SK-N-SH treated with all-trans-retinoic acid at 6 μM for 48 hours (cell line): Measurements from ENCODE around the gene CAPRIN2.

ENCODE experiments used
- ATAC-seq: fragments of 200-7000 bp; cut with Tn5 transposase; 3 replicates; pipeline ENCODE4 v1.9.1; 2020; ENCODE audit warnings: mild to moderate bottlenecking, moderate library complexity
- BACH2 ChIP-seq: fragments of 250-450 bp; sonication (Bioruptor Pico); IDR thresholded peaks from 2 replicates; pipeline ENCODE4 v1.9.0; 2021; ENCODE audit warnings: mild to moderate bottlenecking, borderline replicate concordance
- CSDC2 ChIP-seq: fragments of 250-450 bp; sonication (Bioruptor Pico); IDR thresholded peaks from 2 replicates; pipeline ENCODE4 v1.5.0; 2020; ENCODE audit warnings: mild to moderate bottlenecking, moderate library complexity
- CSRNP3 ChIP-seq: fragments of 250-450 bp; sonication (Bioruptor Pico); IDR thresholded peaks from 2 replicates; pipeline ENCODE4 v1.5.1; 2021; ENCODE audit warnings: mild to moderate bottlenecking, moderate library complexity
- ESRRG ChIP-seq: fragments of 250-450 bp; sonication (Bioruptor Pico); IDR thresholded peaks from 2 replicates; pipeline ENCODE4 v1.6.1; 2021; ENCODE audit warnings: mild to moderate bottlenecking
- GLIS3 ChIP-seq: fragments of 250-450 bp; sonication (Bioruptor Pico); IDR thresholded peaks from 2 replicates; pipeline ENCODE4 v1.5.0; 2020; ENCODE audit warnings: mild to moderate bottlenecking, moderate library complexity
- ISL1 ChIP-seq: fragments of 250-450 bp; sonication (Bioruptor Pico); IDR thresholded peaks from 2 replicates; pipeline ENCODE4 v2.1.2; 2022; ENCODE audit warnings: mild to moderate bottlenecking, moderate library complexity
- POU6F1 ChIP-seq: fragments of 250-450 bp; sonication (Bioruptor Pico); IDR thresholded peaks from 2 replicates; pipeline ENCODE4 v1.8.0; 2021; ENCODE audit warnings: low read depth, mild to moderate bottlenecking, moderate library complexity, borderline replicate concordance
- SNAI2 ChIP-seq: fragments of 250-450 bp; sonication (Bioruptor Pico); IDR thresholded peaks from 2 replicates; pipeline ENCODE4 v1.5.0; 2020; ENCODE audit warnings: mild to moderate bottlenecking, moderate library complexity
- TCF4 ChIP-seq: fragments of 250-450 bp; sonication (Bioruptor Pico); IDR thresholded peaks from 2 replicates; pipeline ENCODE4 v1.8.0; 2021; ENCODE audit warnings: mild to moderate bottlenecking, moderate library complexity, borderline replicate concordance
- TOX ChIP-seq: fragments of 250-450 bp; sonication (Bioruptor Pico); IDR thresholded peaks from 2 replicates; pipeline ENCODE4 v1.8.0; 2021; ENCODE audit warnings: mild to moderate bottlenecking, moderate library complexity, borderline replicate concordance
- ZFP30 ChIP-seq: fragments of 450-650 bp; formaldehyde crosslinking; IDR thresholded peaks from 2 replicates; pipeline ENCODE4 v1.5.0; 2022; ENCODE audit warnings: mild to moderate bottlenecking, moderate library complexity
- ZNF565 ChIP-seq: fragments of 450-650 bp; formaldehyde crosslinking; conservative IDR thresholded peaks from 2 replicates; pipeline ENCODE4 v1.5.0; 2020; ENCODE audit warnings: low read depth, mild to moderate bottlenecking, moderate library complexity
- ZNF70 ChIP-seq: fragments of 450-650 bp; formaldehyde crosslinking; IDR thresholded peaks from 2 replicates; pipeline ENCODE4 v1.5.0; 2020; ENCODE audit warnings: mild to moderate bottlenecking, moderate library complexity
- ZNF8 ChIP-seq: fragments of 450-650 bp; formaldehyde crosslinking; IDR thresholded peaks from 2 replicates; pipeline ENCODE4 v1.5.0; 2020; ENCODE audit warnings: mild to moderate bottlenecking, moderate library complexity
- TF ChIP-seq, protein P1 (sequence below): fragments of 250-450 bp; sonication (Bioruptor Pico); IDR thresholded peaks from 2 replicates; pipeline ENCODE4 v1.5.0; 2020; ENCODE audit warnings: mild to moderate bottlenecking, moderate library complexity
- TF ChIP-seq, protein P2 (sequence below): fragments of 250-450 bp; sonication (Bioruptor Pico); IDR thresholded peaks from 2 replicates; pipeline ENCODE4 v1.5.1; 2020; ENCODE audit warnings: low read depth, mild to moderate bottlenecking, moderate library complexity

The CAPRIN2 gene

GRCh38 chr12:30763053-30763452, 8.3 kb upstream of the CAPRIN2 start (continued):
- TF ChIP-seq, protein P1, sequence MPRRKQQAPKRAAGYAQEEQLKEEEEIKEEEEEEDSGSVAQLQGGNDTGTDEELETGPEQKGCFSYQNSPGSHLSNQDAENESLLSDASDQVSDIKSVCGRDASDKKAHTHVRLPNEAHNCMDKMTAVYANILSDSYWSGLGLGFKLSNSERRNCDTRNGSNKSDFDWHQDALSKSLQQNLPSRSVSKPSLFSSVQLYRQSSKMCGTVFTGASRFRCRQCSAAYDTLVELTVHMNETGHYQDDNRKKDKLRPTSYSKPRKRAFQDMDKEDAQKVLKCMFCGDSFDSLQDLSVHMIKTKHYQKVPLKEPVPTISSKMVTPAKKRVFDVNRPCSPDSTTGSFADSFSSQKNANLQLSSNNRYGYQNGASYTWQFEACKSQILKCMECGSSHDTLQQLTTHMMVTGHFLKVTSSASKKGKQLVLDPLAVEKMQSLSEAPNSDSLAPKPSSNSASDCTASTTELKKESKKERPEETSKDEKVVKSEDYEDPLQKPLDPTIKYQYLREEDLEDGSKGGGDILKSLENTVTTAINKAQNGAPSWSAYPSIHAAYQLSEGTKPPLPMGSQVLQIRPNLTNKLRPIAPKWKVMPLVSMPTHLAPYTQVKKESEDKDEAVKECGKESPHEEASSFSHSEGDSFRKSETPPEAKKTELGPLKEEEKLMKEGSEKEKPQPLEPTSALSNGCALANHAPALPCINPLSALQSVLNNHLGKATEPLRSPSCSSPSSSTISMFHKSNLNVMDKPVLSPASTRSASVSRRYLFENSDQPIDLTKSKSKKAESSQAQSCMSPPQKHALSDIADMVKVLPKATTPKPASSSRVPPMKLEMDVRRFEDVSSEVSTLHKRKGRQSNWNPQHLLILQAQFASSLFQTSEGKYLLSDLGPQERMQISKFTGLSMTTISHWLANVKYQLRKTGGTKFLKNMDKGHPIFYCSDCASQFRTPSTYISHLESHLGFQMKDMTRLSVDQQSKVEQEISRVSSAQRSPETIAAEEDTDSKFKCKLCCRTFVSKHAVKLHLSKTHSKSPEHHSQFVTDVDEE (CRISPR knock-in tag), result no peak

DNA sequence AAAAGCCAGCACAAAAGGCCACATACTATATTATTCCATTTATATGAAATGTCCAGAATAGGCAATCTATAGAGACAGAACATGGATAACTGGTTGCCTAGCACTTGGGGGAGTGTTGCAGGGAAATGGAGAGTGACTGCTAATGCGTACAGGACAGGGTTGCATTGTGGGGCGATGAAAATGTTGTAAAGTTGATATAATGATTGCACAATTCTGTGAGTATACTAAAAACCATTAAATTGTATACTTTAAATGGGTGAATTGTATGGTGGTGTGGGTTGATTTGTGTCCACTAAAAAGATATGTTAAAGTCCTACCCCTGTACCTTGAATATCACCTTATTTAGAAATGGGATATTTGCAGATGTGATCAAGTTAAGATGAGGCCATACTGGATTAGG, 7.0 kb upstream of the CAPRIN2 start:
- TF ChIP-seq POU6F1 (CRISPR knock-in tag) (no peak), BACH2 (no peak)
- TF ChIP-seq, protein P2, sequence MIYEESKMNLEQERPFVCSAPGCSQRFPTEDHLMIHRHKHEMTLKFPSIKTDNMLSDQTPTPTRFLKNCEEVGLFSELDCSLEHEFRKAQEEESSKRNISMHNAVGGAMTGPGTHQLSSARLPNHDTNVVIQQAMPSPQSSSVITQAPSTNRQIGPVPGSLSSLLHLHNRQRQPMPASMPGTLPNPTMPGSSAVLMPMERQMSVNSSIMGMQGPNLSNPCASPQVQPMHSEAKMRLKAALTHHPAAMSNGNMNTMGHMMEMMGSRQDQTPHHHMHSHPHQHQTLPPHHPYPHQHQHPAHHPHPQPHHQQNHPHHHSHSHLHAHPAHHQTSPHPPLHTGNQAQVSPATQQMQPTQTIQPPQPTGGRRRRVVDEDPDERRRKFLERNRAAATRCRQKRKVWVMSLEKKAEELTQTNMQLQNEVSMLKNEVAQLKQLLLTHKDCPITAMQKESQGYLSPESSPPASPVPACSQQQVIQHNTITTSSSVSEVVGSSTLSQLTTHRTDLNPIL, result no peak
- TF ChIP-seq, all 23 proteins: peak for 0
- ATAC-seq, result no peak

DNA sequence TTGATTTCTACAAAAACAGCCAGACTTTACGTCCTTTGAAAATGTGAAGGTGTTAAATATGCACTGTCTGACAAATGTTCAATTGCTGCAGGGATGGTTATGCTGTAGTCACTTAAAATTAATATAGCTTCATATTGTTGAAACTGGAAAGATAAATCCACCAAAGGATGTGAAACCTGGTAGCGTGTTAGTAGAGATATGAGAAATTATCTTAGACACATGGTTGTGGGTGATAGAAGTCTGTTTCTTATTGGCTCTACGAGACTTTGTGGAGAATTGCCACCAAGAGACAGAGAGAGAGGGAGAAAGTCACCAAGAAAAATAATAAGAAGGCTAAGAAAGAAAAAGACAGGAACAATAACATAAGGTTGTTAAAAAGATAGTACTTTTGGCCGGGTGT, 2.6 kb upstream of the CAPRIN2 start:
- no peak for ATAC-seq
- TF ChIP-seq ZFP30 (CRISPR knock-in tag) (no peak), ISL1 (CRISPR knock-in tag) (no peak), ZNF565 (CRISPR knock-in tag) (no peak), SNAI2 (no peak), CSDC2 (CRISPR knock-in tag) (no peak), CSRNP3 (no peak), ZNF8 (CRISPR knock-in tag) (no peak), TCF4 (CRISPR knock-in tag) (no peak), ZNF70 (CRISPR knock-in tag) (no peak), TOX (CRISPR knock-in tag) (no peak)
- TF ChIP-seq, protein P1 (CRISPR knock-in tag), result no peak
- TF ChIP-seq, protein P2, result no peak

GRCh38 chr12:30756074-30756473, 1.3 kb upstream of the CAPRIN2 start:
- TF ChIP-seq TCF4 (CRISPR knock-in tag) (no peak), GLIS3 (no peak), ESRRG (CRISPR knock-in tag) (no peak), ZNF70 (CRISPR knock-in tag) (no peak)
- TF ChIP-seq, protein P1 (CRISPR knock-in tag), result no peak
- no peak for ATAC-seq
